Inflammatory macrophage treated with lipopolysaccharide for 4 hours (primary cell): ENCODE data around the gene PYGM.

Experiments used
- DNase-seq: peaks from one replicate; pipeline ENCODE4 v3.0.0-alpha.2; 2020

PYGM gene

GRCh38 chr11:64729851-64730382 is 29.9 kb downstream of the PYGM start:
- DNase-seq = no peak

- no peak for DNase-seq
These were observed 30.9 kb downstream of the PYGM start for GRCh38 chr11:64728757-64729365.

- no peak for DNase-seq
These were observed 32.8 kb downstream of the PYGM start for GRCh38 chr11:64726867-64727530.

GRCh38 chr11:64726211-64726641 is 33.5 kb downstream of the PYGM start:
- DNase-seq = no peak

GRCh38 chr11:64724863-64725532 is 34.8 kb downstream of the PYGM start:
- no peak for DNase-seq

- DNase-seq = no peak
These were observed 35.6 kb downstream of the PYGM start for GRCh38 chr11:64723907-64724862.

GRCh38 chr11:64723117-64723906 is 36.5 kb downstream of the PYGM start, which contains the start of gene NRXN2:
NRXN2 (minus strand) TSS chr11:64723197; CDS start chr11:64713699, 9,498 bp downstream.
- DNase-seq = peak; percentile 81

- no peak for DNase-seq
These were observed 37.4 kb downstream of the PYGM start for GRCh38 chr11:64722141-64723065.

GRCh38 chr11:64721359-64721699 is 38.4 kb downstream of the PYGM start:
- no peak for DNase-seq

- DNase-seq = no peak
These were observed 39.0 kb downstream of the PYGM start for GRCh38 chr11:64720640-64721358.

- no peak for DNase-seq
These were observed 39.6 kb downstream of the PYGM start for GRCh38 chr11:64720167-64720566.

- DNase-seq = no peak
These were observed 40.4 kb downstream of the PYGM start for GRCh38 chr11:64719406-64719805.

GRCh38 chr11:64718780-64719124 is 41.0 kb downstream of the PYGM start:
- DNase-seq = no peak

- no peak for DNase-seq
These were observed 41.5 kb downstream of the PYGM start for GRCh38 chr11:64718084-64718779.

- no peak for DNase-seq
These were observed 42.6 kb downstream of the PYGM start for GRCh38 chr11:64717268-64717578.

- no peak for DNase-seq
These were observed 43.1 kb downstream of the PYGM start for GRCh38 chr11:64716473-64717267.

- no peak for DNase-seq
These were observed 43.9 kb downstream of the PYGM start for GRCh38 chr11:64715756-64716472.

GRCh38 chr11:64715110-64715509 is 44.7 kb downstream of the PYGM start:
- DNase-seq = no peak
